Osteocyte (in vitro differentiated cells): ENCODE results near the gene WDR18. TPM values are rescaled to one million over a fixed set of nuclear protein-coding genes. Genes with fewer than 3 reads are reported as not detected.

Experiments
- DNase-seq: peaks from one replicate; pipeline ENCODE4 v3.0.0; 2021; ENCODE audit warnings: mixed read lengths; ENCODE audit not compliant: unreplicated experiment; ENCODE audit errors: extremely low spot score
- H3K27ac Mint-ChIP-seq: one replicate; pipeline ENCODE4 v1.8.0; 2021; ENCODE audit warnings: mild to moderate bottlenecking, mixed read lengths; ENCODE audit not compliant: unreplicated experiment
- H3K27me3 Mint-ChIP-seq: one replicate; pipeline ENCODE4 v1.8.0; 2021; ENCODE audit warnings: mixed read lengths; ENCODE audit not compliant: unreplicated experiment
- H3K36me3 Mint-ChIP-seq: one replicate; pipeline ENCODE4 v1.8.0; 2021; ENCODE audit warnings: mixed read lengths; ENCODE audit not compliant: unreplicated experiment
- H3K4me1 Mint-ChIP-seq: one replicate; pipeline ENCODE4 v1.8.0; 2021; ENCODE audit warnings: mixed read lengths; ENCODE audit not compliant: unreplicated experiment
- H3K4me3 Mint-ChIP-seq: one replicate; pipeline ENCODE4 v1.8.0; 2021; ENCODE audit warnings: mild to moderate bottlenecking, moderate library complexity, mixed read lengths; ENCODE audit not compliant: unreplicated experiment
- H3K9me3 Mint-ChIP-seq: one replicate; pipeline ENCODE4 v1.8.0; 2021; ENCODE audit warnings: mixed read lengths; ENCODE audit not compliant: unreplicated experiment
- CTCF ChIP-seq: fragments of 200-600 bp; sonication (generic); IDR thresholded peaks from 2 replicates; pipeline ENCODE4 v1.5.0; 2021; ENCODE audit warnings: antibody characterized with exemption, mild to moderate bottlenecking, moderate library complexity
- total RNA-seq: library from RNA; stranded (reverse); gene quantifications from 2 replicates; pipeline ENCODE4 v1.2.1, GENCODE V29; 2021

Gene WDR18
- total RNA-seq, 1 donor from 2014 or later = 61.2 TPM

- Mint-ChIP-seq H3K36me3 (peaks cover 4% of the 10 kb centered on the region), H3K27me3 (peaks cover 1% of the 10 kb centered on the region), H3K4me3 (no peak overlapping the region), H3K9me3 (no peaks in the 10 kb centered on the region), H3K27ac (no peak overlapping the region), H3K4me1 (no peaks in the 10 kb centered on the region)
- TF ChIP-seq CTCF = no peak
- DNase-seq = no peak
These were observed 23.5 kb downstream of the WDR18 start for GRCh38 chr19:1007399-1008251.

- Mint-ChIP-seq H3K9me3 (no peaks in the 10 kb centered on the region), H3K4me3 (no peak overlapping the region), H3K36me3 (peaks cover 4% of the 10 kb centered on the region), H3K27ac (no peak overlapping the region), H3K27me3 (no peaks in the 10 kb centered on the region), H3K4me1 (no peaks in the 10 kb centered on the region)
- DNase-seq = no peak
- TF ChIP-seq CTCF = no peak
These were observed 24.3 kb downstream of the WDR18 start for GRCh38 chr19:1008268-1009040.

- no peak for TF ChIP-seq CTCF
- DNase-seq = no peak
- Mint-ChIP-seq H3K36me3 (peaks cover 6% of the 10 kb centered on the region), H3K4me3 (no peak overlapping the region), H3K4me1 (no peaks in the 10 kb centered on the region), H3K9me3 (no peaks in the 10 kb centered on the region), H3K27me3 (no peaks in the 10 kb centered on the region), H3K27ac (no peak overlapping the region)
These were observed 25.2 kb downstream of the WDR18 start for GRCh38 chr19:1009041-1009980.

GRCh38 chr19:1009981-1010538 lies 25.9 kb downstream of the WDR18 start:
- Mint-ChIP-seq H3K27ac (no peak overlapping the region), H3K36me3 (peaks cover 6% of the 10 kb centered on the region), H3K9me3 (no peaks in the 10 kb centered on the region), H3K27me3 (no peaks in the 10 kb centered on the region), H3K4me3 (no peak overlapping the region), H3K4me1 (no peaks in the 10 kb centered on the region)
- TF ChIP-seq CTCF = no peak
- DNase-seq = no peak
